HG03442 (cell line): ENCODE measurements around the gene FBXL2.
"Not testable (repeated sequence)": the region's sequence is repeated elsewhere in the genome, so short reads cannot be mapped to it uniquely, and the experiment has no call there.

Experiments used
- ATAC-seq: cut with Tn5 transposase; IDR thresholded peaks from one replicate; pipeline ENCODE4 v1.9.1; 2021; ENCODE audit warnings: mild to moderate bottlenecking, moderate library complexity; ENCODE audit not compliant: unreplicated experiment

The FBXL2 gene

DNA sequence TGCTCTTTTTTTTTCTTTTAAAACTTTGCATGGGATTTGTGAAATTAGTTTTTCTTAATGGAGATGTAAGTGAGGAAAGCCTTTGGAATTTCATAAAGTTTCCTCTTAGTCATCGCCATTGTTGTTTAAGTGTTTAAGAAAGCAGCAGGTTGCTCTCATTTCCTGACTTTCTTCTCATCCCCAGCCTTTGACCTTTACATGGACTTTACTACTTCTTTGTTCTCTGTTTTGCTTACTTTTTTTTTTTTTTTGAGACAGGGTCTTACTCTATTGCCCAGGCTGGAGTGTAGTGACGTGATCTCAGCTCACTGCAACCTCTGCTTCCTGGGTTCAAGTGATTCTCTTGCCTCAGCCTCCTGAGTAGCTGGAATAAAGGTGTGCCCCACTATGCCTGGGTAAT is 38.6 kb downstream of the FBXL2 start:
- ATAC-seq = no peak

DNA sequence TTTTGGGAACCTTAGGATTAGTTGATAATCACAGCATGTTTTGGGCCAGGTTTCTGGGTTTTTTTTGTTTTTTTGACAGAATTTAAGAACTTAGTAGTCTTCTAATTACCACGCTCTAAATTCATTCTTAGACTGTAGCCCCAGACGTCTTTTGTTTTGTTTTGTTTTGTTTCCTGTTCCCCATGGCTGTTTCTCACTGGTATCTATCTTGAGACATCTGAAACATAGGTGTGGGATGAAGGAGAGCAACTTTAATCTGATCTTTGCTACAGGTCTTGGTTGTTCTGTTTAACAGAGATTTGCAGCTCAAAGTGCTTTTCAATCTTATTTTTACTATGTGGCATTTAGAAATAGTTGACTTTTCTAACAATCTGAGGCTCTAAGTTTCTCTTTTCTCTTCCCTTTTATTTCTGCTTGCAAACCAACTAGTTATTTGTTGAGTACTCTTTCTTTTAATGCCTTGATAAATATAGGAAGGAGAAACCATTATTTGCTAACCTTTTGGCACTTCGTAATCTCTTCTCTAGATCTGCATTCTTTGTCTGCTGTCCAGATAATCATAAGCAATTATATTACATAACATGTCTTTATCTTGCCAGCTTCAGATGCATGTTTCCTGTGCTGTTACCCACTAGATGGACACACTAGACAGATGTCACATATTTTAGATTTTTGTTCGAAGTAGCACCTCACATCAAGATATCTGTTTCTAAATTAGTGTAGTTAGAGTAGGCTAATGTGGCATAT is 40.9 kb downstream of the FBXL2 start:
- ATAC-seq = no peak

DNA sequence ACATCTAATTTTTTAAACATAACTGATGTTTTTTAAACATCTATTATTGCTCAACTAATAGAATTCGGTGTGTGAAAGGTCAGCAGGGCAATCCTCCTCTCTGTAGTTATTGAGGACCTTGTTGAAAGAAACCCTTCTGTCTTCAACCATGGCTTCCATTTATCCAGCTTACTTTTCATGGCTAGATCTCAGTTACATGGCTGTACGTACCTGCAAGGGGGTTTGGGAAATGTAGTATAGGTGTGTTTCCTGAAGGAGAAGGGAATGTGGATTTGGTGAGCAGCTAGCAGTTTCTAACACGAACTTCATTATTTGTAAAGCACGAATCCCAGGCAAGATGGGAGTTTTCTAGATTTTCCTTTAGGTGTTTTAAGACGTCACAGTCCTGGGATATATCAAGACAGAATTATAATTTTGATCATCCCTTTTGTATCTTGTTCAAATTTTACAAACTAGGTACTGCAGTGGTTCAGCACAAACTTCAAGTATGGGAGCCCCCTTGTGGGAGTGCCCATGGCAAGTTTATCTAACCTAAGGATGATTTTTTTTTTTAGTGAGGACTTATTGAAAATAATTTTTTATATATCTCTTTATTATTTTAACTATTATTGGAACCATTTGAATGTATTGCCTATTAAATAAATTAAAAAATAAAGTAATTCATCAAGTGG is 41.6 kb downstream of the FBXL2 start:
- ATAC-seq = no peak

DNA sequence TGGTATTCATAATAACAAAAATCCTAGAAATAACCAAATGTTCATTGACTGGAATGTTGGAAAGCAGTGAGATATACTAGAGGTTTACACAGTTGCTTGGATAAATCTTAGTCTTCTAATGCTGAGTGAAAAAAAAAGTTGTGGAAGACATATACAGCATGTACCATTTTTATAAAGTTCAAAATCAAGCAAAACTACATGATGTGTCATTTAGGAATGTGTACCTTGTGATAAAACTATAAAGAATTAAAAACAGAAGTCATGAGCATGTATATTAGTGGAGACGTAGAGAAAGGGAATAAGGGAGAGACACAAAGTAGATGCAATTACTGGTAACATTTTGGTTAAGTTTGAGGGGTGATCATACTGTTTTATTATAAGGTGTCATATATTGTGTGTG is 45.2 kb downstream of the FBXL2 start:
- no peak for ATAC-seq

DNA sequence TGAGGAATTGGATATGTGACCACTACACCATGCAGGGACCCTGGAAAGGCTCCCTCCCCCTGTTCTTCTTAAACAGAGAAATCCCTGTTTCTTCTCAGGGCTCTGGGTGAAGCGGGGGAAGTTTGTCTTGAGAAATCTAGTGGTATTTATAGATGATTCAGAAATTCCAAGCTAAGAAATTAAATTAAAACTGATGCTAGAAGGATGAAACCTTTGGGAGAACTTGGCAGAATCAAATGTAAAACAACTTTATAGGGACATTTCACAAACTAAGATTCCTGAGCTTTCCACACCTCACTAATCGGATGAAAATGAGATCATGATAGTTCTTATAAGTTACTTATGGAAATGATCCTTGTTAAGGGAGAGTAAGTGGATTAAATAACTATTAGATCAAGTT is 54.2 kb downstream of the FBXL2 start:
- ATAC-seq = no peak

DNA sequence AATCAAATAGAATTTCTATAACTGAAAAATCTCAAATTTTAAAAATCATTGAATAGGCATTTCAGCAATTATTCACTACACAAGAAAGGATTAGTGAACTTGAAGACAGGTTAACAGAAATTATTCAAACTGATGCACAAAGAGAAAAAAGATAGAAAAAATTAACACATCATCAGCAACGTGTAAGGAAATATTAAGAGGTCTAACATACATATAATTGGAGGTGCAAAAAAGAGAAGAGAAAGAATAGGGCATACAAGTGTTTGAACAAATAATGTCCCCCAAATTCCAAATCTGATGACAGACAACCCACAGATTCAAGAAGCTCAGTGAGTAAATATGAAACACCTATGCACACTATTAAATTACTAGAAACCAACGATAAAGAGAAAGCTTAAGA is 57.1 kb downstream of the FBXL2 start:
- ATAC-seq = no peak

DNA sequence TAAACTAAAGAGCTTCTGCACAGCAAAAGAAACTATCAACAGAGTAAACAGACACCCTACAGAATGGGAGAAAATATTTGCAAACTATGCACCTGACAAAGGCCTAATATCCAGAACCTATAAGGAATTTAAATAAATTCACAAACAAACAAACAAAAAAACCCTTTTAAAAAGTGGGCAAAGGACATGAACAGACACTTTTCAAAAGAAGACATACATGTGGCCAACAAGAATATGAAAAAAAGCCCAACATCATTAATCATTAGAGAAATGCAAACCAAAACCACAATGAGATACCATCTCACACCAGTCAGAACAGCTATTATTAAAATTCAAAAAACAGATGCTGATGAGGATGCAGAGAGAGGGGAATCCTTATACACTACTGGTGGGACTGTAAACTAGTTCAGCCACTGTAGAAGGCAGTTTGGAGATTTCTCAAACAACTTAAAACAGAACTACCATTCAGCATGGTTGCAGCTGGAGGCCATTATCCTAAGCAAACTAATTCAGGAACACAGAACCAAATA is 61.8 kb downstream of the FBXL2 start:
- not testable (repeated sequence) for ATAC-seq

DNA sequence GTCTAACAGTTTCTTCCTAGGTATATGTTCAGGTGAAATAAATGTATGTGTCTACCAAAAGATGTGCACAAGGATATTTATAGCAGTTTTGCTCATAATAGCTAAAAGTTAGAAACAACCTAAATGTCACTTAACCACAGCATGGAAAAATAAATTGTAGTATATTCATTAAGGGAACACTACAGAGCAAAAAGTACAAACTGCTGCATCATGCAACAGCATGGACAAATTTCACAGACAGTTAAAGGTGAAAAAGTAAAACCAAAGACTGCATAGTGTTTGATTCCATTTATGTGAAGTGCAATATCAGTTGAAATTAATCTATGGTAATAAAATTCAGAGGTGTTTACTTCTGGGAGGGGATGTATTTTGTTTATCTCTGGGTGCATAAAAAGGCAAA is 62.5 kb downstream of the FBXL2 start:
- ATAC-seq = no peak

DNA sequence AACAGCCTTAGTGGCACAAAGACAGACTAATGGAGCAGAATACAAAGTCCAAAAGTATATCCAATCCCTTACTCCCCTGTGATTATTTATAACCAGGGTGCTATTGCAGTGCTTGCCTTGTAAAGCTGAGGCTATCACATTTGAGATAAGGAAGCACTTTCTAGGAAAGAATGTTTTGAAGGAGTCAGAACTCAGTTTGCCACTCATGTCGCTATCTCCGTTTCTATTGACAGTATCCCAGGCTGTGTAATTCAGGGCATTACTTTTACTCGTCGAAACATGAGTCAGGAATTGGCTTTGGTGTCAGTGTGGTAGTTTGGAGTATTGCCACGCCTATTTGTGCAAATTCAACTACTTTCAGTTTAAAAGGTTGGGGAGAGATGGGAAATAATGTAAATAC is 78.4 kb downstream of the FBXL2 start:
- no peak for ATAC-seq

DNA sequence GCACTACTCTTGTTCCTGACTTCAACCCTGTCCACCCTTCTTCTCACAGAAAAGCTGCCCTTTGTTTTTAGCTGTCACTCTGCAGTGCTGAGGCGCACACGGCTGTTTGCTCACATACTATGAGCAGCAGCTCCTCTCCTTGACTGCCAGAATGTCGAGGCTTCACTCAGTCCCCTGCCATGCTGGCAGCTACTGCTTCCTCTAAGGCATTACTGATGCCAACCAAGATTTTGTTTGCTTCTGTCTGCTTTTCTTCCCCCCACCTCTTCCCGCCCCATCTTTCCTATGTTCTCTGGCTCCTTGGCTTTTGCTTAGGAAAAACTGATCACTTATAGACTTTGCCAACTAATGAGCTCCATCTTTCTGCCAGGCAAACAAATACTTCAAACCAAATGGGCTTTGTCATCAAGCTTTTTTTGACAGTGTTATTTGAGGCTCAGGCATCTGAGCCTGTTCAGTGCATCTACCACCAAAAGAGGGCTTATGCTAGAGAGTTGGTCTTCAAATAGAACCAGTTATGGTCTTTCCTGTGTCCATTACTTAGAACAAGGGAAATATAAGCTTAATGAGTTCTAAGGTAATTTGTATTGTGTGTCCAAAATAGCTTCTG is 81.0 kb downstream of the FBXL2 start:
- no peak for ATAC-seq

DNA sequence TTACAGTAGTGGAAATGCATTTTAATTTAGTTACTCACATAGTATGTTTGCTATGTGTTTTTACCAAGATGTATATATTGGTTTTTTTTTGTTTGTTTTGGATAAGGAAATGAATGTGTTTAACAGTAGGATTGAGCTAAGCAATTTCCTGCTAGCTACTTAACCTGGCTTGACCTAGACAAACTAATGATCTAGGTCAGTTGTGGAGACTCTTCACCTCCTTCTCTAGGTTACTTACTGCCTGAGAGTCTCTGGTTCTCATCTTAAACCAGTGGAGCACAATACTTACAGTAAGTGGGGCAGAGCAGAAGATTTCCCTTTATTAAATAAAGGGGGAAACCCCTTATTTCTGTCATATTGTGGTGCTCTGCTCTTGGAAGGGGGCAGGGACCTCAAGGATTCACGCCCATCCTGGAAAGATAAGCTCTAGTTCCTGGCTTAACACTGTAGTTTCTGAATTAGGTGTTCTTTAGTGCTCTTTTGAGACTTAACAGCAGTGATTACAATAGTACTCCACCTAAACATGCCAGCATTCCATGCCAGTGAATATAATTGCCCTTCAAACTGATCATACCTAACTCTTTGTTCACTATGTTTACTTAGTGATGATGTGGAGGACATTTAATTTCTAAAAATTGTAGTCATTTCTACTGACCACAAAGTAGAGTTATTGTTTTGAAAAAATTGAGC is 83.0 kb downstream of the FBXL2 start:
- no peak for ATAC-seq

DNA sequence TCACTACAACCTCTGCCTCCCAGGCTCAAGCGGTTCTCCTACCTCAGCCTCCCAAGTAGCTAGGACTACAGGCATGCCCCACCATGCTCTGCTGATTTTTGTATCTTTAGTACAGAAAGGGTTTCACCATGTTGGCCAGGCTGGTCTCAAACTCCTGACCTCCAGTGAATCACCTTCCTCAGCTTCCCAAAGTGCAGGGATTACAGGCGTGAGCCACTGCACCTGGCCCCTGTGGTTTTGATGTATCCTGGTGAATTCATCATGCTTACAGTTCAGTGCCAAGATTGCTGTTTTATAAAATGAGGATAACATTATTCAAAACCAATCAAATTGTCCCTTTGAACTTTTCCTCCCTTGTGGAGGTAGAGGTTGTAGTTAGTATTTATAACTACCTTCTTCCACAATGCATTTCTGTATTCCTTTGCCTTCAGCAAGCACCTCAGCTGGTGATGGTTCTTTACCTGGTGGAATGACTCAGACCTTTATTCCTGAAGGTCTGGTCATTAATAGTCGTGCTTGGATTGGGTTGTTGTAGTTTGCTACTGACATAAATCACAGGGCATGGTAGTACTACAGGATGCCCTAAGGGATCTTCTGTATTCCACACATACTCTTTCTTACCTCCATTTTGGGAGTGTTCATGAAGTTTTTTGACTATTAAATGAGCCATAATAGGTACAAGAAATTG is 86.0 kb downstream of the FBXL2 start:
- no peak for ATAC-seq

DNA sequence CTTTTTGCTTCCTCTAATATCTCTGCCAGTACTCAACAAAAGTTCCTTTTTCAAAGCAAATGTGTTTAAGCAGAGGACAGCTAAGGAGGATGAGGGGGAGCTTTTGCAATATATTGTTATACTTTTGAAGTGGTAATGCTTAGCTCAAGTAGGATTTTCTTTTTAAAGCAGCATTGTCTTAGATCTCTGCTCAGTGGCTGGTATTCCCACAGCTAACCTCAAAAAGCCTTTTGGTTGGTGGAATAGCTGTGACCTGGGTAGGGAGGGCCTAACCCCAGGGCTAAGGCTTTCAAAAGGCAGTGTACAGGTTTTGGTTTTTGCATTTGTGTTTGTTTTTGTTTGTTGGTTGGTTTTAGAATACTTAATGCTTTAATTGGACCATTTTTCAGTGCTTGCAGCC is 86.8 kb downstream of the FBXL2 start:
- ATAC-seq = no peak

DNA sequence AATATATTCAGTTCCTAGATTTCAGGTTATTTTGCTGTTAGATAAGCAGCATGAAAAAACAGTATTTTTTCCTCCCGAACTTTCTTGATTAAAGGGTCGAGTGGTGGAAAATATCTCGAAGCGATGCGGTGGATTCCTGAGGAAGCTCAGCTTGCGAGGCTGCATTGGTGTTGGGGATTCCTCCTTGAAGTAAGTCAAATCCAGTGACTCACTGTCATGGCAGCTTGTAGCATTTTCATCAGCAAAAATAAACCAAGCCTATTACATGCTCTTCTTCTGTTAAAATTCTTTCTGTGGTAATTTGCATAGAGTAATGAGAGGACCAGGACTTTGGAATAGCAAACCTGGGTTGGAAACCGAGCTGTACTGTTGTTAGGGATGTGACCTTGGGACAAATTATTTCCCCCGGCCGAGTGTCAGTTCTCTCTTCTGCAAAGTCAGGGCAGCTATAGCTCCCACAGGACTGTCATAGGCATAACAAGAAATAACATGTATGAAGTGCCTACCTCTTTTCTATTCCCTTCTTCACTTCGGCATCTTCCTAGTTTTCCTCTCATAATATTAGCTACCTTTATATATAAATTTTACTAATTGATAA is 87.4 kb downstream of the FBXL2 start:
- no peak for ATAC-seq

DNA sequence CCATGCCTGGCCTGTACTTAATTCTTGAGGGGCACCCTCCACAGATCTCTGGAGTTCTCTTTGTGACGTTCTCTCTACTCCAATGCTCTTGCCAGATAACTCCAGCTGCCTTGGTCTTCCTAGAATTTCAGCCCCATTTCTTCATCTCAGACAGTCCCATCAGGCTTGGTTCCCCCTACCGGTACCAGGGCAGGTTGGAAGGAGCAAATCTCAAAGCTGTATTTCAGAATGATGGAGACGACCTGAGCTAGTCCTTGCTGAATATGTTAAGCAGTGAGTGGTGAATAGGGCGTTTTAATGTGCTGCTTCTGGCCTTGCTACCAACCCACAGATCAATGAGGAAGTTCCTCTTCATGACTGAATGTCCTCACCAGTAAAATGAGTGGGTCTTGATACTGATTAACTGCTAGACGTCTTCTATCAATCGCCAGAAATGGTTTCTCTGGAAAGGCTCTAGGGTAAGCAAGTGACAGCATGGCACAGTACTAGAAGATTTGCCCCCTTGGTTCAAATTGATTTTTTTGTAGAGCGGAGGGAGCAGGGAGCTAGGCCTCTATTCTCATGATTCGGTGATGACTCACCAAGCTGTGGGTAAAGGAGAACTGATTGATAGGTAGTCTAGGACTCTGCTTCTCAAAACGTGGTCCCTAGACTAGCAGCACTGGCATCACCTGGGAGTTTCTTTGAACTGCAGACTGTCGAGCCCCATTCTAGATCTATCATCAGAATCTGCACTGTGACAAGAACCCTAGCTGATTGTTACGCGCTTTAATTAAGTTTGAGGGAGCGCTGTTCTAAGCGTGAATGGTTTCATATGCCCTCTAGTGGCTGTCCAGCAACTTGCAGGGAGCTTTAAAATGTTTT is 95.2 kb downstream of the FBXL2 start:
- peak; percentile 43 for ATAC-seq

DNA sequence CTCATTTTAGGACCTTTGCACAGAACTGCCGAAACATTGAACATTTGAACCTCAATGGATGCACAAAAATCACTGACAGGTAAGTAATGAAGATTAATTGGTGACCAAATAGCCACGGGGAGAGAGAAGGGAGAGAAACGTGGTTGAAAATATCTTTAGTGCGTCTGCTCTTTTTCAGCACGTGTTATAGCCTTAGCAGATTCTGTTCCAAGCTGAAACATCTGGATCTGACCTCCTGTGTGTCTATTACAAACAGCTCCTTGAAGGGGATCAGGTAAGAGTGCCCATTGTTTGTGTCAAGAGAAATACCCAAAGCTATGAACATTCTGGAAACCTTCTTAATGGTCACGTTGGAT is 95.8 kb downstream of the FBXL2 start:
- no peak for ATAC-seq

DNA sequence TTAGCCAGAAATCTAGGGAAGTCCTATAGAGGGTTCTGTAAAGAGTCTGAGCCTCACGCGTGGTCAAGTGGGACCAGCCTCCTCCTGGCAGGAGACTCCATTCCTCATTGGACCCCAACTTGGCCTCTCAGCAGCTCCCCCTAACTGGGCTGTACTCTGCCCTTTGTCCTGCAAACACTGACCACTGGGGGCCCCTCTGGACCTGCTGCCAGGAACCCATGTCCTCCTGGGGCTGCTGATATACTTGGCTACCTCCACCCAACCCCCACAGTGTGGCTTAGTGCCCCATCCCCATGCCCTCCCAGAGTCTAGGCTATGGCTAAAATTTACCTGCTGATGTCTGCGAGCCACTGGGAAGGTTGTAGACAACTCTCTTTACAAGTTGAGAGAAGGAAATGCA is 100.2 kb downstream of the FBXL2 start:
- no peak for ATAC-seq

DNA sequence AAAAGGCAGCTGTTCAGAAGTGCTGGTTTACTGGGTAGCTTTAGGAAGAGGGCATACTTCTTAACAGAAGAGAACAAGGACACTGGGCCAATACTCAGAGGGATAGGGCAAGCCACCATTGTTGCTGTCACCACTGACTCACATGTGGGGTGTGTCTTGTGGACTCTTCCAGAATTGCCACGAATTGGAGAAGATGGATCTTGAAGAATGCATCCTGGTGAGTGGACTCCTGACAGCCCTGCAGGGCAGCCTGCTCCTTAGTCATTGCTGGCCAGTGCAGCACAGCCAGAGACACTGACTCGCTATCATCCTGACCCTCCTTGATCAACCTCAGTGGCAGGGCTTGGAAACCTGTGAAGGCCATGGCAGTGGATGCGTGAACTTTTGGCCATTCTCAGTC is 100.7 kb downstream of the FBXL2 start:
- ATAC-seq = no peak

DNA sequence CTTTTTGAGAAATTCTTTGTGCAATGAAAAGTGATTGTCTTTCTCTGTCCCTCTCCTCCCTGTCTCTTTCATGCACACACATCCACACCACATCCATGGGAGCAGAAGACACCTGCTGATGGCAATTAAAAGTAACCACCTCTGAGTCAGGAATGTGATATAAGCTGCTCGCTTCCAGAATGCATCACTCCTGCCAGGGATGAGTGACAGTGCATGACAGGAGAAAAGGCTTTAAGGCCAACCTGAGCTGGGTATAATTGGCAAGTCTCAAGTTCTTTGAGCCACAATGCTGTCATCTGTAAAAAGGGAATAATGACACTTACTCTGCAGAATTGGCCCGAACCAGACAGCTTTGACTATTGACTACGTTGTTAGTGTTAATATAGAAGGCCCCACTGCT is 103.4 kb downstream of the FBXL2 start:
- ATAC-seq = no peak

DNA sequence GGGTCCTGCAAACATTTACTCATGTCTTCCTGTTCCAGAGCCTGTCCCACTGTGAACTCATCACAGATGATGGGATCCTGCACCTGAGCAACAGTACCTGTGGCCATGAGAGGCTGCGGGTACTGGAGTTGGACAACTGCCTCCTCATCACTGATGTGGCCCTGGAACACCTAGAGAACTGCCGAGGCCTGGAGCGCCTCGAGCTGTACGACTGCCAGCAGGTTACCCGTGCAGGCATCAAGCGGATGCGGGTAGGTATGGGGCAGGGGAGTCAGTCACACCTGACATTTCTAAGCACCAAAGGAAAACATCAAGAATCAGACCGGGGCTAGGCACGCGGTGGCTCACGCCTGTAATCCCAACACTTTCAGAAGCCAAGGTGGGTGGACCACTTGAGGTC is 106.7 kb downstream of the FBXL2 start:
- no peak for ATAC-seq
